Measurements from ENCODE around the gene RFWD3. TPM values are rescaled to one million over a fixed set of nuclear protein-coding genes. Genes with fewer than 3 reads are reported as not detected.

RFWD3 gene, protein sequence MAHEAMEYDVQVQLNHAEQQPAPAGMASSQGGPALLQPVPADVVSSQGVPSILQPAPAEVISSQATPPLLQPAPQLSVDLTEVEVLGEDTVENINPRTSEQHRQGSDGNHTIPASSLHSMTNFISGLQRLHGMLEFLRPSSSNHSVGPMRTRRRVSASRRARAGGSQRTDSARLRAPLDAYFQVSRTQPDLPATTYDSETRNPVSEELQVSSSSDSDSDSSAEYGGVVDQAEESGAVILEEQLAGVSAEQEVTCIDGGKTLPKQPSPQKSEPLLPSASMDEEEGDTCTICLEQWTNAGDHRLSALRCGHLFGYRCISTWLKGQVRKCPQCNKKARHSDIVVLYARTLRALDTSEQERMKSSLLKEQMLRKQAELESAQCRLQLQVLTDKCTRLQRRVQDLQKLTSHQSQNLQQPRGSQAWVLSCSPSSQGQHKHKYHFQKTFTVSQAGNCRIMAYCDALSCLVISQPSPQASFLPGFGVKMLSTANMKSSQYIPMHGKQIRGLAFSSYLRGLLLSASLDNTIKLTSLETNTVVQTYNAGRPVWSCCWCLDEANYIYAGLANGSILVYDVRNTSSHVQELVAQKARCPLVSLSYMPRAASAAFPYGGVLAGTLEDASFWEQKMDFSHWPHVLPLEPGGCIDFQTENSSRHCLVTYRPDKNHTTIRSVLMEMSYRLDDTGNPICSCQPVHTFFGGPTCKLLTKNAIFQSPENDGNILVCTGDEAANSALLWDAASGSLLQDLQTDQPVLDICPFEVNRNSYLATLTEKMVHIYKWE
- total RNA-seq (29.7 TPM), polyA plus RNA-seq (11.6 TPM)
- long read RNA-seq, donor 1, full-length matches to known transcripts = 1 of 1 reads
- long read RNA-seq, donor 1, partial matches to known transcripts = 0 of 1 reads
- long read RNA-seq, donor 1, other reads (novel, unspliced or antisense) = 0 of 1 reads
- long read RNA-seq, donor 2 = 0 reads
- long read RNA-seq, donor 3, full-length matches to known transcripts = 15 of 15 reads
- long read RNA-seq, donor 3, partial matches to known transcripts = 0 of 15 reads
- long read RNA-seq, donor 3, other reads (novel, unspliced or antisense) = 0 of 15 reads
- long read RNA-seq, donor 4, partial matches to known transcripts = 0 of 3 reads
- long read RNA-seq, donor 4, other reads (novel, unspliced or antisense) = 0 of 3 reads
- long read RNA-seq, donor 5, transcript RFWD3-211 (3 exons, 841 nt) = major isoform, 6 of 18 reads
- long read RNA-seq, donor 5, transcript RFWD3-203 (2 exons, 936 nt) = minor isoform, 5 of 18 reads
- long read RNA-seq, donor 5, partial matches to known transcripts = 5 of 18 reads
- long read RNA-seq, donor 5, other reads (novel, unspliced or antisense) = 0 of 18 reads
- long read RNA-seq, donor 6, full-length matches to known transcripts = 4 of 10 reads
- long read RNA-seq, donor 6, partial matches to known transcripts = 6 of 10 reads
- long read RNA-seq, donor 6, other reads (novel, unspliced or antisense) = 0 of 10 reads
- long read RNA-seq, donor 7, full-length matches to known transcripts = 10 of 10 reads
- long read RNA-seq, donor 7, partial matches to known transcripts = 0 of 10 reads
- long read RNA-seq, donor 7, other reads (novel, unspliced or antisense) = 0 of 10 reads
- long read RNA-seq, donor 8, partial matches to known transcripts = 0 of 3 reads
- long read RNA-seq, donor 8, other reads (novel, unspliced or antisense) = 0 of 3 reads
- long read RNA-seq, donor 9, full-length matches to known transcripts = 7 of 7 reads
- long read RNA-seq, donor 9, partial matches to known transcripts = 0 of 7 reads
- long read RNA-seq, donor 9, other reads (novel, unspliced or antisense) = 0 of 7 reads
- long read RNA-seq, donor 10, full-length matches to known transcripts = 6 of 12 reads
- long read RNA-seq, donor 10, partial matches to known transcripts = 6 of 12 reads
- long read RNA-seq, donor 10, other reads (novel, unspliced or antisense) = 0 of 12 reads

DNA sequence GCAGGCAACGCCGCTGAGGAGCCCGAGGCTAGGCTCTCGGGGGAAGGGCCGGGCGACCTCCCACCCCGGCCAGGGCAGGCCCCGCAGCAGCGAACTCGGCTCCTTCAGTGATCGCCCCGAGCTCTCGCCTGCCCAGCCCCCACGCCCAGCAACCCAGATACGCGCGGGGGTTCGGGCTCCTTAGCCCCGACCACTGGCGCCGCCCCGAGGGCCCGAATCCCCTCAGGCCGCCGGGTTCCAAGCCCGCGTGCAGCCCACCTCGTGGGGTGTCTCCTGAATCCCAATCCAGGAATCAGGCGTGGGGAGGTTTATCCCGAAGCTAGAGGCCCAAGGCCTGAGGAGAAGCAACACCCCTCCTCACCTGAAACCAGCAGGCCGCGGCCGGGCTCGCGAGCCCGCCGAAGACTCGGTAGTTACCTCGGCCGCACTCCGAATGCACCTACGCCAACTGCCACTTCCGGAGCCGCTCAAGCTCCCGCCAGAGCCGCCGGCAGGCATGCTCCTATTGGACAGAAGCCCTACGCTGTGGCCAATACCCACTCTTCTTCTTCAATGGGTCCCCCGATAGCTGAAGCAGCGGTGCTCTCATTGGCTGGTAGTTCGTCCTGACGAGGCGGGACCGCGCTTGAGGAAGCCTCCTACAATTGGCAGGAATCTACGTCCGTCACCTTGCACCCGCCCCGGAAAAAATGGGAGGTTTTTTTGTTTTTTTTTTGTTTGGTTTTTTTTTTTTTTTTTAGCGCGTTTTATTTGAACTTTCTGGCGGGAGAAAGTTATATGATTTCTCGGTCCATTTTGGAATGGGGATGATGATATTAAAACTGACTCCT, at the start of gene RFWD3:
Gene RFWD3 (minus strand): TSS at position 453 of the 830 bp plus-strand sequence. CDS start 5,428 bp downstream, outside the sequence.
- H3K4me1 ChIP-seq (ENCODE audit: control insufficient read depth in 2 of 2, insufficient read depth in 2 of 2, low read length in 2 of 2) = peaks cover 5 to 28% of the 10 kb centered on the region in 2 donors
- DNase-seq (ENCODE audit: low read depth in 6 of 9, low spot score in 9 of 9) = peak; percentile 92 to 99 (median 97)
- no peaks in the 10 kb centered on the region for H3K9me3 ChIP-seq (ENCODE audit: control insufficient read depth in 2 of 2, insufficient read depth in 1 of 2, low read length in 1 of 2)
- peaks cover 24 to 30% of the 10 kb centered on the region in 2 donors for H3K36me3 ChIP-seq (ENCODE audit: control insufficient read depth in 2 of 2, insufficient read depth in 2 of 2, low read length in 1 of 2)
- under 1% methylated on average over 63 of the region's 63 CpGs for WGBS
- peak within 1 kb of the TSS; percentile 91 to 97 for H3K4me3 ChIP-seq (ENCODE audit: low read length in 2 of 2)
- H3K27me3 ChIP-seq (ENCODE audit: control insufficient read depth in 2 of 2, insufficient read depth in 1 of 2, low read length in 1 of 2) = no peaks in the 10 kb centered on the region
- peak within 1 kb of the TSS; percentile 94 to 97 for H3K27ac ChIP-seq (ENCODE audit: low read depth in 1 of 2, low read length in 1 of 2)

DNA sequence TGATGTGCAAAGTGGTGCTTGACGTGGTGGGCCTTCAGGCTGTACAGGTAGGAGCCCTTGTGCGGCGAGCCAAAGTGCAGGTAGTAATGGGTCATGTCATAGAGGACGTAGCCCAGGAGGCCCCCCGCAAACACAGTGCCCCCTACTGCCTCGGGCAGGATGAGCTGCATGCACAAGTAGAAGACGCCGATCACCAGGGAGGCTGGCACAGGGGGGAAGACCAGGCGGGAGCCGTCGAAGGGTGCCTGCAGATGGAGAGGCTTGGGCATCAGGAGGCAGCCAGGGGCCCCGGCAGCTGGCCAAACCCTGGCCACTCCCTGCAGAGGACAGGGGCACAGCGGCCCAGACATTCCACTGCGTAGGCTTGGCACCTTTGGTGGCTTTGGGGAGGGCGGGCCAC, 49.7 kb upstream of the RFWD3 start:
- DNase-seq (ENCODE audit: low read depth in 6 of 9, low spot score in 9 of 9) = no peak
- Histone ChIP-seq H3K27ac (ENCODE audit: low read depth in 1 of 2, low read length in 1 of 2) (no peak overlapping the region), H3K36me3 (ENCODE audit: control insufficient read depth in 2 of 2, insufficient read depth in 2 of 2, low read length in 1 of 2) (peaks cover 3% of the 10 kb centered on the region in 2 donors), H3K4me1 (ENCODE audit: control insufficient read depth in 2 of 2, insufficient read depth in 2 of 2, low read length in 2 of 2) (peaks cover 0 to 7% of the 10 kb centered on the region in 2 donors), H3K9me3 (ENCODE audit: control insufficient read depth in 2 of 2, insufficient read depth in 1 of 2, low read length in 1 of 2) (no peaks in the 10 kb centered on the region), H3K4me3 (ENCODE audit: low read length in 2 of 2) (no peak overlapping the region), H3K27me3 (ENCODE audit: control insufficient read depth in 2 of 2, insufficient read depth in 1 of 2, low read length in 1 of 2) (no peaks in the 10 kb centered on the region)
- 91% methylated on average over 15 of the region's 15 CpGs for WGBS

DNA sequence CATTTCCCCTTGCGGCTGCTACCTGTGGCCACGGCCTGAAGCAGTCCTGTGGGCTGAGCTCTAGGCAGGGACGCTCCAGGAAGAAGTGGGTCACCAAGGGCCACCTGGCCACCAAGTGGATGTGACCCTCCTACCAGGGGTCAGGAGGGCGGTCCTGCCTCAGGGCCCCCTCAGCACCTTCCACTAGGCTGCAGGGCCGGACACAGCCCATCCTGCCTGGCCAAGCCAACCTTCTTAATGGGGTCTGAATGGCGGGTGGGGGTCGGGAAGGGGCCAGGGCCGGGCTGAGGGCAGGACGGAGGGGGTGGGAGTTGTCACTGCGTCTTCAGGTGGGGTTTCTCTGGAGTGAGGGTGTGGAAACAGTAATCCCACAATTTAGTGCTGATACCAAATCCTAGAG, 47.2 kb upstream of the RFWD3 start:
- Histone ChIP-seq H3K27ac (ENCODE audit: low read depth in 1 of 2, low read length in 1 of 2) (no peak overlapping the region), H3K27me3 (ENCODE audit: control insufficient read depth in 2 of 2, insufficient read depth in 1 of 2, low read length in 1 of 2) (no peaks in the 10 kb centered on the region), H3K4me3 (ENCODE audit: low read length in 2 of 2) (no peak overlapping the region), H3K4me1 (ENCODE audit: control insufficient read depth in 2 of 2, insufficient read depth in 2 of 2, low read length in 2 of 2) (peaks cover 5 to 13% of the 10 kb centered on the region in 2 donors), H3K9me3 (ENCODE audit: control insufficient read depth in 2 of 2, insufficient read depth in 1 of 2, low read length in 1 of 2) (no peaks in the 10 kb centered on the region), H3K36me3 (ENCODE audit: control insufficient read depth in 2 of 2, insufficient read depth in 2 of 2, low read length in 1 of 2) (peaks cover 0 to 2% of the 10 kb centered on the region in 2 donors)
- 92% methylated on average over 10 of the region's 10 CpGs for WGBS
- DNase-seq (ENCODE audit: low read depth in 6 of 9, low spot score in 9 of 9) = no peak

DNA sequence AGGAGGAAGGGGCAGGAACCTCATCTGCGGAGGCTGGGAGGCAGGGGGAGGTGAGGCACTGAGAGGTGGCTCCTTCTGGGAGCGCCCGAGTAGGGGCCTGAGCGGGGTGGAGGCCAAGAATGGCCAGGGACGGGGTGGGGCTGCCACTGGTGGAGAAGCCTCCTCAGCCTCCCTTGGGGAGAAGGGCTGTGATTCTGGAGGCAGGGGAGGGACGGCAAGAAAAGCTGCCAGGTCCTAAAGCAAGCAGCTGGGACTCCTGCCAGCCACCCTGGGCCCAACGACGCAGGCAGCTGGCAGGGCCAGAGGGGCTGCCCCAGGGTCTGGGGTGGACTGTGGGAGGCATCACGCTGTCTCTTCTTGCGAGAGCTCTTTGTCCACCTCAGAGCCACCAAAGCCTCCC, 46.6 kb upstream of the RFWD3 start:
- Histone ChIP-seq H3K9me3 (ENCODE audit: control insufficient read depth in 2 of 2, insufficient read depth in 1 of 2, low read length in 1 of 2) (no peaks in the 10 kb centered on the region), H3K27ac (ENCODE audit: low read depth in 1 of 2, low read length in 1 of 2) (no peak overlapping the region), H3K4me1 (ENCODE audit: control insufficient read depth in 2 of 2, insufficient read depth in 2 of 2, low read length in 2 of 2) (peaks cover 5 to 13% of the 10 kb centered on the region in 2 donors), H3K27me3 (ENCODE audit: control insufficient read depth in 2 of 2, insufficient read depth in 1 of 2, low read length in 1 of 2) (no peaks in the 10 kb centered on the region), H3K36me3 (ENCODE audit: control insufficient read depth in 2 of 2, insufficient read depth in 2 of 2, low read length in 1 of 2) (no peaks in the 10 kb centered on the region), H3K4me3 (ENCODE audit: low read length in 2 of 2) (no peak overlapping the region)
- DNase-seq (ENCODE audit: low read depth in 6 of 9, low spot score in 9 of 9) = no peak
- 96% methylated on average over 10 of the region's 10 CpGs for WGBS

DNA sequence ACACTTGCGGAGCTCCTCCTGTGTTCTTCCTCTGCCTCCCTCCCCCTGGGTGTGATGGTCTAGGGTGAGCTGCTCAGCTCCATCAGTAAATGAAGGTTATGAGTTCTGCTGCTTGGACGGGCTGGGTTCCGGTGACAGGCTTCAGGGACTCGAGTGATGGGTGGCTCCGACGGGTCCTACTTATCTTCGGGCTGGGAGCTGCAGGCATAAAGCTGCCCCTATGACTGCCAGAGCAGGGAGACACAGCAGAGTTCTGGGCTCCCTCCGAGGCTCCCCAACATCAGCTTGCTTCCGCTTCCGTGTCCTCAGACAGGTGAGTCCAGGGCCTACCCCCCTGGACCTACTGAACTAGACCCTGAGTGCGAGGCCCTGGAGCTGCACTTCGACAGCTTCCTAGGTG, 45.3 kb upstream of the RFWD3 start:
- no peak for DNase-seq (ENCODE audit: low read depth in 6 of 9, low spot score in 9 of 9)
- Histone ChIP-seq H3K36me3 (ENCODE audit: control insufficient read depth in 2 of 2, insufficient read depth in 2 of 2, low read length in 1 of 2) (no peaks in the 10 kb centered on the region), H3K9me3 (ENCODE audit: control insufficient read depth in 2 of 2, insufficient read depth in 1 of 2, low read length in 1 of 2) (no peaks in the 10 kb centered on the region), H3K27me3 (ENCODE audit: control insufficient read depth in 2 of 2, insufficient read depth in 1 of 2, low read length in 1 of 2) (no peaks in the 10 kb centered on the region), H3K27ac (ENCODE audit: low read depth in 1 of 2, low read length in 1 of 2) (no peak overlapping the region), H3K4me3 (ENCODE audit: low read length in 2 of 2) (no peak overlapping the region), H3K4me1 (ENCODE audit: control insufficient read depth in 2 of 2, insufficient read depth in 2 of 2, low read length in 2 of 2) (peaks cover 5 to 13% of the 10 kb centered on the region in 2 donors)
- WGBS = 98% methylated on average over 12 of the region's 12 CpGs

DNA sequence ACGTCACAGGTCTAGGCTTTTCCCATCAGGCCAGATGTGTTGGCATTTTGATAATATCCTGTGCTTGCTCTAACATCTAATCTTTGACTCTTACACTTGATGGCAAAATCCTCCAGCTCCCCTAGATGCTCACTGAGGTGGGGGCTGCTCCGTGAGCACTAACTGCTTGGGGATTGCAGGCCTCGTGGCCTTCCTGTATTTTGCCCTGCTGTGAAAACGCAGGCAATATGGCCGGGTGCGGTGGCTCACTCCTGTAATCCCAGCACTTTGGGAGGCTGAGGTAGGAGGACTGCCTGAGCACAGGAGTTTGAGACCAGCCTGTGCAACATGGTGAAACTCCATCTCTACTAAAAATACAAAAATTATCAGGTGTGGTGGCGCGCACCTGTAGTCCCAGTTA, 43.7 kb upstream of the RFWD3 start:
- no peak for DNase-seq (ENCODE audit: low read depth in 6 of 9, low spot score in 9 of 9)
- 98% methylated on average over 8 of the region's 8 CpGs for WGBS
- H3K4me1 ChIP-seq (ENCODE audit: control insufficient read depth in 2 of 2, insufficient read depth in 2 of 2, low read length in 2 of 2) = peaks cover 5 to 13% of the 10 kb centered on the region in 2 donors
- no peaks in the 10 kb centered on the region for H3K36me3 ChIP-seq (ENCODE audit: control insufficient read depth in 2 of 2, insufficient read depth in 2 of 2, low read length in 1 of 2)
- H3K27me3 ChIP-seq (ENCODE audit: control insufficient read depth in 2 of 2, insufficient read depth in 1 of 2, low read length in 1 of 2) = no peaks in the 10 kb centered on the region
- no peak overlapping the region for H3K27ac ChIP-seq (ENCODE audit: low read depth in 1 of 2, low read length in 1 of 2)
- no peaks in the 10 kb centered on the region for H3K9me3 ChIP-seq (ENCODE audit: control insufficient read depth in 2 of 2, insufficient read depth in 1 of 2, low read length in 1 of 2)
- H3K4me3 ChIP-seq (ENCODE audit: low read length in 2 of 2) = no peak overlapping the region

DNA sequence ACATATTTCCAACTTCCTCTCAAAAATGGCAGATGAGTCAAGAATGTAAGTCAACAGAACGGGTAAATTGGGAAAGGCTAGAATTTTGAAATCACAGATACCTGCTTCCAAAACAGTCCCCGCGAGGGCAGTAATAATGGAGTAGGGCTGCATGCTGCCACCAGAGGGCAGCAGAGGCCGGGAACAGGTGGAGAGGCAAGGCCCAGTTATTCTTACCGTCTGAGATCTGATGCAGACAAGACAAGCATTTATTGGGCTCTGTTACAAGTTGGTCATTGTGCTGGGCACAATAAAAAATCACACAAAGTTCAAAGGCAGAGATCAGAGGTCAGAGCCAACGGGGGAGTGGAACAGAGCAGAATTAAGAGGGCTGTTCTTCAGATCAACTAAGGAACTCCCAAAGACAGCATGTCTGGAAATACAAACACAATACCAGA, 42.8 kb upstream of the RFWD3 start:
- H3K36me3 ChIP-seq (ENCODE audit: control insufficient read depth in 2 of 2, insufficient read depth in 2 of 2, low read length in 1 of 2) = no peaks in the 10 kb centered on the region
- no peak overlapping the region for H3K4me3 ChIP-seq (ENCODE audit: low read length in 2 of 2)
- no peak overlapping the region for H3K27ac ChIP-seq (ENCODE audit: low read depth in 1 of 2, low read length in 1 of 2)
- no peaks in the 10 kb centered on the region for H3K27me3 ChIP-seq (ENCODE audit: control insufficient read depth in 2 of 2, insufficient read depth in 1 of 2, low read length in 1 of 2)
- no peaks in the 10 kb centered on the region for H3K9me3 ChIP-seq (ENCODE audit: control insufficient read depth in 2 of 2, insufficient read depth in 1 of 2, low read length in 1 of 2)
- H3K4me1 ChIP-seq (ENCODE audit: control insufficient read depth in 2 of 2, insufficient read depth in 2 of 2, low read length in 2 of 2) = peaks cover 5 to 13% of the 10 kb centered on the region in 2 donors
- 3% methylated on average over 6 of the region's 6 CpGs for WGBS
- peak in 7 of 9 donors; percentile 69 to 92 (median 85) for DNase-seq (ENCODE audit: low read depth in 6 of 9, low spot score in 9 of 9)
